ENCODE results near the gene ZMYM4.

The ZMYM4 gene

GRCh38 chr1:35282172-35282571 lies 13.7 kb downstream of the ZMYM4 start:
- TF ChIP-seq CSRNP3 (CRISPR knock-in tag; IDR thresholded peaks at IDR 0.05): no peak
- no peak for TF ChIP-seq OSR1 (CRISPR knock-in tag; IDR thresholded peaks at IDR 0.05)
- no peak for TF ChIP-seq PPARA (CRISPR knock-in tag; IDR thresholded peaks at IDR 0.05; ENCODE audit: borderline replicate concordance)
- no peak for TF ChIP-seq CSDC2 (CRISPR knock-in tag; IDR thresholded peaks at IDR 0.05)
- TF ChIP-seq ZC3H10 (CRISPR knock-in tag; IDR thresholded peaks at IDR 0.05): no peak
- TF ChIP-seq PATZ1 (CRISPR knock-in tag; IDR thresholded peaks at IDR 0.05; ENCODE audit: borderline replicate concordance): no peak
- no peak for TF ChIP-seq TOX (CRISPR knock-in tag; IDR thresholded peaks at IDR 0.05; ENCODE audit: borderline replicate concordance)
- no peak for TF ChIP-seq TCF4 (CRISPR knock-in tag; IDR thresholded peaks at IDR 0.05; ENCODE audit: borderline replicate concordance)
- TF ChIP-seq GLIS3 (CRISPR knock-in tag; IDR thresholded peaks at IDR 0.05): no peak
- TF ChIP-seq ISL1 (CRISPR knock-in tag; IDR thresholded peaks at IDR 0.05): no peak
- TF ChIP-seq ZNF565 (CRISPR knock-in tag; conservative IDR thresholded peaks at IDR 0.05; ENCODE audit: low read depth): no peak
- no peak for ATAC-seq

- no peak for ATAC-seq
- TF ChIP-seq ISL1 (CRISPR knock-in tag; IDR thresholded peaks at IDR 0.05) (no peak), PATZ1 (CRISPR knock-in tag; IDR thresholded peaks at IDR 0.05; ENCODE audit: borderline replicate concordance) (no peak), CSRNP3 (CRISPR knock-in tag; IDR thresholded peaks at IDR 0.05) (no peak), RARB (CRISPR knock-in tag; IDR thresholded peaks at IDR 0.05) (no peak), ESRRG (CRISPR knock-in tag; IDR thresholded peaks at IDR 0.05) (no peak), GLIS3 (CRISPR knock-in tag; IDR thresholded peaks at IDR 0.05) (no peak), SNAI2 (CRISPR knock-in tag; IDR thresholded peaks at IDR 0.05) (no peak), ZNF565 (CRISPR knock-in tag; conservative IDR thresholded peaks at IDR 0.05; ENCODE audit: low read depth) (no peak), ZC3H10 (CRISPR knock-in tag; IDR thresholded peaks at IDR 0.05) (no peak), CREB5 (CRISPR knock-in tag; IDR thresholded peaks at IDR 0.05; ENCODE audit: low read depth) (no peak), POU6F1 (CRISPR knock-in tag; IDR thresholded peaks at IDR 0.05; ENCODE audit: borderline replicate concordance, low read depth) (no peak), ZNF70 (CRISPR knock-in tag; IDR thresholded peaks at IDR 0.05) (no peak), ARNTL (CRISPR knock-in tag; IDR thresholded peaks at IDR 0.05; ENCODE audit: borderline replicate concordance, low read depth) (no peak), ZFP3 (CRISPR knock-in tag; IDR thresholded peaks at IDR 0.05) (no peak)
These were observed 16.3 kb downstream of the ZMYM4 start for GRCh38 chr1:35284852-35285251.

GRCh38 chr1:35285771-35286606 lies 17.5 kb downstream of the ZMYM4 start:
- no peak for ATAC-seq
- TF ChIP-seq ARNTL (CRISPR knock-in tag; IDR thresholded peaks at IDR 0.05; ENCODE audit: borderline replicate concordance, low read depth): no peak
- TF ChIP-seq ZFP30 (CRISPR knock-in tag; IDR thresholded peaks at IDR 0.05): no peak
- no peak for TF ChIP-seq PATZ1 (CRISPR knock-in tag; IDR thresholded peaks at IDR 0.05; ENCODE audit: borderline replicate concordance)
- no peak for TF ChIP-seq ZFP3 (CRISPR knock-in tag; IDR thresholded peaks at IDR 0.05)
- no peak for TF ChIP-seq SNAI2 (CRISPR knock-in tag; IDR thresholded peaks at IDR 0.05)
- no peak for TF ChIP-seq CSDC2 (CRISPR knock-in tag; IDR thresholded peaks at IDR 0.05)
- no peak for TF ChIP-seq ISL1 (CRISPR knock-in tag; IDR thresholded peaks at IDR 0.05)
- TF ChIP-seq TCF4 (CRISPR knock-in tag; IDR thresholded peaks at IDR 0.05; ENCODE audit: borderline replicate concordance): no peak
- no peak for TF ChIP-seq ZC3H10 (CRISPR knock-in tag; IDR thresholded peaks at IDR 0.05)
- no peak for TF ChIP-seq GLIS3 (CRISPR knock-in tag; IDR thresholded peaks at IDR 0.05)
- no peak for TF ChIP-seq ZNF8 (CRISPR knock-in tag; IDR thresholded peaks at IDR 0.05)

All from SK-N-SH treated with all-trans-retinoic acid at 6 μM for 48 hours (cell line).